GM23338 (cell line): ENCODE results near the gene CPNE8. TPM values are rescaled to one million over a fixed set of nuclear protein-coding genes. Genes with fewer than 3 reads are reported as not detected.

ENCODE experiments used
- ATAC-seq: fragments of 200-7000 bp; cut with Tn5 transposase; 3 replicates; pipeline ENCODE4 v1.9.1; 2020
- DNase-seq: peaks from one replicate; pipeline ENCODE4 v3.0.0-alpha.2; 2015; ENCODE audit warnings: low spot score
- H2AFZ ChIP-seq: fragments of 200-600 bp; sonication (generic); 2 replicates; pipeline ENCODE4 v1.8.0; 2016; ENCODE audit warnings: antibody characterized with exemption, mild to moderate bottlenecking, moderate library complexity
- H3F3A ChIP-seq: fragments of 200-600 bp; sonication (generic); replicated peaks from 2 replicates; pipeline ENCODE4 v1.8.0; 2017; ENCODE audit warnings: antibody characterized with exemption, mixed run types, low read depth
- H3K27ac ChIP-seq: fragments of 200-600 bp; sonication (generic); 2 replicates; pipeline ENCODE4 v1.6.1; 2016; ENCODE audit warnings: low read depth
- H3K27me3 ChIP-seq: fragments of 200-600 bp; sonication (generic); 2 replicates; pipeline ENCODE4 v1.8.0; 2016; ENCODE audit warnings: mild to moderate bottlenecking, mixed run types, moderate library complexity; ENCODE audit not compliant: insufficient read depth
- H3K36me3 ChIP-seq: fragments of 200-600 bp; sonication (generic); 2 replicates; pipeline ENCODE4 v1.8.0; 2016; ENCODE audit warnings: mild to moderate bottlenecking; ENCODE audit not compliant: insufficient read depth
- H3K4me1 ChIP-seq: fragments of 200-600 bp; sonication (generic); 2 replicates; pipeline ENCODE4 v1.8.0; 2016; ENCODE audit warnings: mild to moderate bottlenecking, moderate library complexity; ENCODE audit not compliant: insufficient read depth
- H3K4me2 ChIP-seq: fragments of 200-600 bp; sonication (generic); 2 replicates; pipeline ENCODE4 v1.7.1; 2017; ENCODE audit warnings: mixed run types
- H3K4me3 ChIP-seq: fragments of 200-600 bp; sonication (generic); 2 replicates; pipeline ENCODE4 v1.6.1; 2016; ENCODE audit warnings: mixed run types
- H3K79me2 ChIP-seq: fragments of 200-600 bp; sonication (generic); replicated peaks from 2 replicates; pipeline ENCODE4 v1.8.0; 2017; ENCODE audit warnings: mild to moderate bottlenecking; ENCODE audit not compliant: insufficient read depth
- H3K9me2 ChIP-seq: fragments of 200-600 bp; sonication (generic); 2 replicates; pipeline ENCODE4 v1.8.0; 2017; ENCODE audit not compliant: insufficient read depth
- H4K20me1 ChIP-seq: fragments of 200-600 bp; sonication (generic); replicated peaks from 2 replicates; pipeline ENCODE4 v1.8.0; 2017; ENCODE audit warnings: mild to moderate bottlenecking; ENCODE audit not compliant: insufficient read depth
- H3K27ac Mint-ChIP-seq: 2 replicates; pipeline ENCODE4 v1.8.0; 2020; ENCODE audit warnings: inconsistent platforms, mild to moderate bottlenecking, moderate library complexity, mixed read lengths
- H3K27me3 Mint-ChIP-seq: 3 replicates; pipeline ENCODE4 v1.8.0; 2022; ENCODE audit warnings: low read depth, mild to moderate bottlenecking, moderate library complexity, mixed read lengths, inconsistent platforms; ENCODE audit not compliant: insufficient read depth, poor library complexity
- H3K36me3 Mint-ChIP-seq: 3 replicates; pipeline ENCODE4 v1.8.0; 2021; ENCODE audit warnings: low read depth, mild to moderate bottlenecking, inconsistent platforms, moderate library complexity, mixed read lengths
- H3K4me1 Mint-ChIP-seq: 3 replicates; pipeline ENCODE4 v1.8.0; 2020; ENCODE audit warnings: mild to moderate bottlenecking, inconsistent platforms, mixed read lengths
- H3K4me3 Mint-ChIP-seq: 3 replicates; pipeline ENCODE4 v1.8.0; 2021; ENCODE audit warnings: moderate library complexity, mild to moderate bottlenecking, inconsistent platforms, mixed read lengths
- H3K9me3 Mint-ChIP-seq: 3 replicates; pipeline ENCODE4 v1.8.0; 2020; ENCODE audit warnings: moderate library complexity, mild to moderate bottlenecking, inconsistent platforms, mixed read lengths
- CREB1 ChIP-seq: fragments of 250-450 bp; sonication (Bioruptor Pico); IDR thresholded peaks from 2 replicates; pipeline ENCODE4 v1.5.0; 2020; ENCODE audit warnings: low read depth, mild to moderate bottlenecking, moderate library complexity
- CTCF ChIP-seq, 2 experiments: fragments of 200-600 bp in 1 of 2; sonication (generic) in 1 of 2; conservative IDR thresholded peaks; 2 replicates each; pipeline versions ENCODE4 v1.5.1 to v1.6.1; 2016 to 2017; ENCODE audit warnings: antibody characterized with exemption in 2 of 2, low read depth in 2 of 2, mild to moderate bottlenecking in 2 of 2, moderate library complexity in 1 of 2
- ETS1 ChIP-seq: IDR thresholded peaks from 2 replicates; pipeline ENCODE4 v1.6.1; 2016; ENCODE audit warnings: antibody characterized with exemption
- EZH2 ChIP-seq: fragments of 200-600 bp; sonication (generic); IDR thresholded peaks from one replicate; pipeline ENCODE4 v1.8.0; 2017; ENCODE audit warnings: antibody characterized with exemption, mild to moderate bottlenecking, low read depth; ENCODE audit not compliant: unreplicated experiment
- EZH2phosphoT487 ChIP-seq: fragments of 200-600 bp; sonication (generic); IDR thresholded peaks from one replicate; pipeline ENCODE4 v1.8.1; 2018; ENCODE audit warnings: antibody characterized with exemption; ENCODE audit not compliant: unreplicated experiment
- JUNB ChIP-seq: IDR thresholded peaks from one replicate; pipeline ENCODE4 v1.6.1; 2016; ENCODE audit warnings: antibody characterized with exemption; ENCODE audit not compliant: unreplicated experiment
- NANOG ChIP-seq: IDR thresholded peaks from 2 replicates; pipeline ENCODE4 v1.6.1; 2016; ENCODE audit warnings: antibody characterized with exemption, borderline replicate concordance
- POLR2AphosphoS5 ChIP-seq: IDR thresholded peaks from 2 replicates; pipeline ENCODE4 v1.6.1; 2016; ENCODE audit warnings: antibody characterized with exemption, low read depth
- REST ChIP-seq: IDR thresholded peaks from one replicate; pipeline ENCODE4 v1.6.1; 2018; ENCODE audit warnings: antibody characterized with exemption; ENCODE audit not compliant: unreplicated experiment
- STAT1 ChIP-seq: IDR thresholded peaks from one replicate; pipeline ENCODE4 v1.6.1; 2016; ENCODE audit warnings: antibody characterized with exemption; ENCODE audit not compliant: unreplicated experiment
- ZNF114 ChIP-seq: fragments of 250-450 bp; sonication (Bioruptor Pico); IDR thresholded peaks from 2 replicates; pipeline ENCODE4 v1.5.0; 2020; ENCODE audit warnings: mild to moderate bottlenecking, moderate library complexity
- ZNF331 ChIP-seq: fragments of 250-450 bp; sonication (Bioruptor Pico); IDR thresholded peaks from 2 replicates; pipeline ENCODE4 v1.5.0; 2020; ENCODE audit warnings: low read depth, mild to moderate bottlenecking, moderate library complexity
- ZNF462 ChIP-seq: fragments of 250-450 bp; sonication (Bioruptor Pico); IDR thresholded peaks from 2 replicates; pipeline ENCODE4 v1.5.0; 2020; ENCODE audit warnings: mild to moderate bottlenecking, moderate library complexity
- polyA plus RNA-seq: library from polyadenylated mRNA; unstranded; fragments of >200 nt; fragmentation: Nextera tagmentation; extraction: Ambion mirVana; gene quantifications from 2 replicates; pipeline ENCODE4 v1.2.1, GENCODE V29; 2016
- total RNA-seq: library from RNA; depleted of rRNA; stranded (reverse); fragments of >200 nt; shearing (Covaris generic); gene quantifications from 2 replicates; pipeline ENCODE4 v1.2.3, GENCODE V29; 2014

CPNE8 gene
- total and polyA plus RNA-seq, 2 experiments from 2014 or later: 8.7 to 10.1 TPM

- no peaks in the 10 kb centered on the region for H3K79me2 ChIP-seq
- H3K36me3 Mint-ChIP-seq: no peaks in the 10 kb centered on the region
- no peaks in the 10 kb centered on the region for H3K4me1 Mint-ChIP-seq
- H3K9me2 ChIP-seq: no peaks in the 10 kb centered on the region
- no peak overlapping the region for H2AFZ ChIP-seq
- DNase-seq (no peak), ATAC-seq (no peak)
- no peaks in the 10 kb centered on the region for H3K4me1 ChIP-seq
- no peak overlapping the region for H3K27ac Mint-ChIP-seq
- no peaks in the 10 kb centered on the region for H3K36me3 ChIP-seq
- no peaks in the 10 kb centered on the region for H3K27me3 ChIP-seq
- H3K27ac ChIP-seq: no peak overlapping the region
- no peaks in the 10 kb centered on the region for H4K20me1 ChIP-seq
- no peaks in the 10 kb centered on the region for H3K27me3 Mint-ChIP-seq
- H3K4me3 ChIP-seq: no peak overlapping the region
- no peaks in the 10 kb centered on the region for H3K9me3 Mint-ChIP-seq
- H3F3A ChIP-seq: no peaks in the 10 kb centered on the region
- TF ChIP-seq CREB1 (CRISPR knock-in tag): no peak
- TF ChIP-seq JUNB: no peak
- TF ChIP-seq POLR2AphosphoS5: no peak
- TF ChIP-seq ZNF331 (CRISPR knock-in tag): no peak
- TF ChIP-seq ZNF462 (CRISPR knock-in tag): no peak
- TF ChIP-seq EZH2: no peak
- TF ChIP-seq STAT1: no peak
- TF ChIP-seq NANOG: no peak
- no peak for TF ChIP-seq ZNF114 (CRISPR knock-in tag)
- TF ChIP-seq CTCF (conservative IDR thresholded peaks at IDR 0.05; ENCODE audit: low read depth in 2 of 2): no peak
- TF ChIP-seq REST: no peak
- no peak for TF ChIP-seq EZH2phosphoT487
- no peak for TF ChIP-seq ETS1
- no peak overlapping the region for H3K4me2 ChIP-seq
- no peak overlapping the region for H3K4me3 Mint-ChIP-seq
Observed at GRCh38 chr12:38732761-38733160, 172.6 kb downstream of the CPNE8 start.
